HG03571 (cell line): ENCODE results near the gene DBNDD1.
"Not testable (repeated sequence)": the region's sequence is repeated elsewhere in the genome, so short reads cannot be mapped to it uniquely, and the experiment has no call there.

ENCODE experiments used
- ATAC-seq: cut with Tn5 transposase; IDR thresholded peaks from one replicate; pipeline ENCODE4 v1.9.1; 2021; ENCODE audit not compliant: unreplicated experiment

The DBNDD1 gene

DNA sequence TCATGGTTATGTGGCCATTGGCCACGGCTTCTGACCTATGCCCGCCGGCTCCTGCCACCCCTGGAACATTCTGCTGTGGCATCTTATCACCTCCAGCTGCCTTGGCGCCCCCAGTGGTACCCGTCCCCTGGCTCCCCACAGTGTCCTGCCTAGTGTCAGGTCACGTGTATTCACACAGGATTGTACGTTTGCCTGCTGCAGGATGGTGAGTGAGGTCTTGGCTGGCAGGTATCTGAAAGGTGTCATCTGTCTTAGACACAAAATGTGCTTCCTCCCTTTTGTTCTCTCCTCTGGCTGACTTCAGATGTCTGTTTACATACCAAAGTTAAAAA lies 24.9 kb downstream of the DBNDD1 start:
- no peak for ATAC-seq

- ATAC-seq = no peak
These were observed 25.3 kb downstream of the DBNDD1 start for GRCh38 chr16:89993971-89994370.

- no peak for ATAC-seq
These were observed 25.9 kb downstream of the DBNDD1 start for GRCh38 chr16:89993377-89993776.

DNA sequence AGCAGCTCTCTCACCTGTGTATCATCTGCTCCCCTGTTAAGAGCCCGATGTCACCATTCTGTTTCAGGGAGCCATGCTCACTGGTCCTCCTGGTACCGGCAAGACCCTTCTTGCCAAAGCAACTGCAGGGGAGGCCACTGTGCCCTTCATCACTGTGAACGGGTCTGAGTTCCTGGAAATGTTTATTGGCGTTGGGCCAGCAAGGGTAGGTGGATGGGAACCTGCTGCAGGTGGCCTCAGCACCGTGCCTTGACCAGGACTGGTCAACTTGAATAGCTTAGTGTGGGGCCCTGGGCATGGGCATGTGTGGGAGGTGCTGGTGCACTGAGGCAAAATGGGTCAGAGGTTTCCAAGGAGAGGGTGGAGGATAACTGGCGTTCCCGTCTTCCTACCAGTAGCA lies 28.5 kb downstream of the DBNDD1 start:
- ATAC-seq = no peak

- no peak for ATAC-seq
These were observed 30.3 kb downstream of the DBNDD1 start for GRCh38 chr16:89988951-89989350.

GRCh38 chr16:89987169-89987568 lies 32.1 kb downstream of the DBNDD1 start:
- no peak for ATAC-seq

GRCh38 chr16:89986600-89986999 lies 32.7 kb downstream of the DBNDD1 start:
- ATAC-seq = no peak

DNA sequence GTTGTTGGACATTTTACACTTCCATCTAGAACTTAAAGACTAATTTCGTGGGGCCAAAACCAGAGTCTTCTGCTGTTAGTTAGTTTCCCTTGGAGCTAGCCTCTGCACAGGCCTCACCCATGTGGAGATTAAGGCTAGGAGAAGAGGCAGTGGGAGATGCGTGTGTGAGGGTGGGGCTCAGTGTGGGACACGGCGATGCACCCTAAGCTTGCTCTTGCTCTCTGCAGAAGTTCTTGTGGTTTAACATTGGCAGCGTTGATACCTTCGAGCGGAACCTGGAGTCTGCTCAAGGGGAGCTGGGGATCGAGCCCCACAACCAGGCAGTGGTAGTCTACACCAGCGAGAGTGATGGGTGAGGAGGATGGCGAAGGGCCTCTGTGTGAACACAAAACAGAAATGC lies 34.0 kb downstream of the DBNDD1 start:
- no peak for ATAC-seq

DNA sequence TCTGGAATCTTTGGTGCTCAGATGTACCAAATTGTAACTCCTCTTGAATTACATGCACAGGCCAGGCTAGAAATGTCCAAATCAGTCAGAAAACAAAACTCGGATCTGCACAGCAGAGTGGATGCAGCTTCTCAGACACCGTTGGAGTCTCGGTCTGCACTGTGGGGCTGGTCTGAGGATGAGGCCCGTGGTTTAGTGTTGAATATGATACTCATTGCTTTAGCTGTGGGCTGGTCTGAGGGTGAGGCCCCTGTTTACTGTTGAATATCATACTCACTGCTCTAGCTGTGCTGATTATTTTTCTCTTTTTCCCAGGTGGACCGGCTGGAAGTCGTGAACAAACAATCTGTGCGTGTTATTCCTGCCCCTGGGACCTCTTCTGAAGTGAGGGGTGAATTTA lies 35.0 kb downstream of the DBNDD1 start:
- no peak for ATAC-seq

GRCh38 chr16:89983536-89983935 lies 35.7 kb downstream of the DBNDD1 start:
- no peak for ATAC-seq

DNA sequence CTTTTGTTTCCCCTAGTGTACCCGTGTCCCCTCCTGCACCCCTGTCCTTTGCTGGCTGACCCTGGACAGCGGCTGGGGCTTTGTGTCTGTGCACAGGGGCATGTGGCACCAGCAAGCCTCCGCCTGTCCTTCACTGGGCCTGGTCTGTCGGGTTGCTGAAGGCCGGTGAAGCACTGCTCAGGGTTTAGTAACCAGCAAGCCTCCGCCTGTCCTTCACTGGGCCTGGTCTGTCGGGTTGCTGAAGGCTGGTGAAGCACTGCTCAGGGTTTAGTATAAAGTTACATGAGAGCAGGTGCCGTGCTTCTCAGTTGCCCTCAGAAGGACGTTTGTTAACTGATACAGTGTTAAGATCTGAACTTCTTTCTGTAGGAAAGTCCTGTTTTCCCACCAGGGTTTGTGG lies 36.9 kb downstream of the DBNDD1 start:
- ATAC-seq = no peak

GRCh38 chr16:89981414-89981813 lies 37.8 kb downstream of the DBNDD1 start:
- ATAC-seq = no peak

DNA sequence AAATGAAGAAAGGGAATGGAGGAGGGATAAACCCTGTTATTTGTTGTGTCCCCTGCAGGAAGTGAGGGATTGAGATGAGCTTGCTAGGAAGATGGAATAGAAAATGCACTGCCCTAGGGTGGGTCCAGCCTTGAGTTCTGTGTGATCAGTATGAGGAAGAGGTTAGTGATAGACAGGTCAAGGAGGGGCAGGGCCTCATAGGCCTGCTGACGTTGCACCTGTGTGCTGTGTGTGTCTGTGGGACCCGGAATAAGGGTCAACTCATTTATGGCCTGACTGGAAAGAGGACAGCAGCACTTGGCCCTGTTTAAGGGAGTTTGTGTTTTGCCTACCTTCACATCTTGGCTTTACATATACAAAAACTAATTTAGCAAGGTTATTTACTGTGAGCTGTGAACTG lies 44.4 kb downstream of the DBNDD1 start:
- no peak for ATAC-seq

DNA sequence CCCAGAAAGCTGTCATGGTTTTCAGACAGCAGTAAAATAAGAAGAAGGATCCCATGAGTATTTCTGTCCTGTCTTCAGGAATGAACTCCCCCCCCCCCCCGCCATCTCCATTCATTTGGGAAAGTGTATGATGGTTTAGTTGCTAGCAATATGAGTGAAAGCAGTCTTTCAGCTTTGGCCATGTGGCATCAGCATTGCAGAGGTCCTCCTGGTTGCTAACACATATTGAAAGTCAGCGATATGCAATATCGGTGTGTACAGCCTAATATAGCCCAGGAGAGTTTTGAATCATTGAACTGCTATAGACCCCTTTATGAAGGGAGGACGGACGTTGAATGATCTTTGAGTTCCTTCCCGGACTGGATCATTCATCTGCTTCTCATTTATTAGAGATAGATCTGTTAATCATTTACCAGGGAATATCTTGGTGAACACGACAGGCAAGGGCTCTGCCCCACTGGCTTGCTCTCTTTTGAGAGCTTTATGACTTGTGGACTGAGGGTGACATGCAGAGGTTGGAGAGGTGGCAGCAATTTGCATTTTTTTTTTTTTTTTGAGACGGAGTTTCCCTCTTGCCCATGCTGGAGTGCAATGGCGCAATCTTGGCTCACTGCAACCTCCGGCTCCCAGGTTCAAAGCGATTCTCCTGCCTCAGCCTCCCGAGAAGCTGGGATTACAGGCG lies 45.5 kb downstream of the DBNDD1 start:
- ATAC-seq = no peak

DNA sequence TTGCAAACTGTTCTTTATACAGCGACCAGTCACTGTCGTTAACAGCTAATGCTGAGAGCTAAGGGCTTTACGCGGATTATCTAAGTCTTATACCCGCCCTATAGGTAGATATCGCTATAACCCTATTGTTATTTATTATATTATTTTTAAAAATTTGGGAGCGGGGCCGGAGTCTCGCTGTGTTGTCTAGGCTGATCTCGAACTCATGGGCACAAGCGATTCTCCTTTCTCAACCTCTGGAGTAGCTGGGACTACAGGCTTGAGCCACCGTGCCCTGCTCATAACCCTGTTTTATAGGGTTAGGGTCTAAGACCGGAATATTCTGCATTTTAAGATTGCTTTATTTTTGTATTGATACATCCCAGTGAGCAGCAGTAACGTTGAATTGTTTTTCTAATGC lies 46.0 kb downstream of the DBNDD1 start:
- ATAC-seq = no peak

- peak; percentile 76 for ATAC-seq
These were observed 46.7 kb downstream of the DBNDD1 start for GRCh38 chr16:89972244-89973234.

- no peak for ATAC-seq
These were observed 47.6 kb downstream of the DBNDD1 start for GRCh38 chr16:89971495-89972243.

DNA sequence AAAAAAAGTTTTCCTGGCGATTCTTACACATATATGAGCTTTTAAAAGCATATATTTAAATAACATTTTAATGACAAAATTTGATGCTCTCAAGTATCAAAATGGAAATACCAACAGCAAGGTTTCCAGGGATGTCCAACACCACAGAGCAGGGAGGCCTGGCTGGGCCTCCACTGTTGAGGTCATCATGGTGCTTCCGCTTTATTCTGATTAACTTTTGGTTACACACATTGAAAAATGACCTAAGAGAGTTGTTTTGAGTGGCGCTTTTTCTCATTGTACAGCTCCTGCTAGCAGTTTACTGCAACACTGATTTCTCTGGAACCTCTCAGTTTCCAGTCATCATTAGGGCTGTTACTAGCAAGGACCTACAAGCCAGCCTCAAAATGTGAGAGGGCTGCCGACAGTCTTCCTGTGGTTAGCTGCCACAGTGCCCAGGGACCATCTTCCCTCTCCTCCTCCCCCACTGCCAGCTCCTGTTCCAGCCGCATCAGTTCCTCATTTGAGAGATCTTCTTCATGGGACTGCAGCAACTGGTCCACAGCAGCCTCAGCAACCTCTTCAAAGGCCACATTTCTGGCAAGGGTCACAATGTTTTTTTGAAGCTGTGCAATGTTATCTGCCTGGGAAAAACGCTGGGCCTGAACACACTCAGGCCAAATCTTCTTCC lies 49.4 kb downstream of the DBNDD1 start:
- no peak for ATAC-seq

DNA sequence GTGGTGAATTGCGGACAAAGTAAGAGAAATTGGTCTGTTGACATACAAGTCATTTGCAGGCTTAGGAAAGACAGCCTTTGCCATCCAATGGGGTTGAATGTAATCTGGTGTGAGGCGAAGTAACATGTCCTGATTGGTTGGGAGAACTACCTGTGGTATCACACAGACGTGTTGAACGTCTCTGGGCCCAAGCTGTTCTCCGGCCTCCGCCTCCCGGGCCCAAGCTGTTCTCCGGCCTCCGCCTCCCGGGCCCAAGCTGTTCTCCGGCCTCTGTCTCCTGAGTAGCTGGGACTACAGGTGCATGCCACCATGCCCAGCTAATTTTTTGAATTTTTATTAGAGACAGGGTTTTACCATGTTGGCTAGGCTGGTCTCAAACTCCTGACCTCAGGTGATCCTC lies 51.2 kb downstream of the DBNDD1 start:
- not testable (repeated sequence) for ATAC-seq

- ATAC-seq = not testable (repeated sequence)
These were observed 51.8 kb downstream of the DBNDD1 start for GRCh38 chr16:89967436-89967835.

GRCh38 chr16:89966756-89967155 lies 52.5 kb downstream of the DBNDD1 start:
- no peak for ATAC-seq
